Measurements from ENCODE around the gene CNTRL.
"Not testable (repeated sequence)": the region's sequence is repeated elsewhere in the genome, so short reads cannot be mapped to it uniquely, and the experiment has no call there.

CNTRL gene

DNA sequence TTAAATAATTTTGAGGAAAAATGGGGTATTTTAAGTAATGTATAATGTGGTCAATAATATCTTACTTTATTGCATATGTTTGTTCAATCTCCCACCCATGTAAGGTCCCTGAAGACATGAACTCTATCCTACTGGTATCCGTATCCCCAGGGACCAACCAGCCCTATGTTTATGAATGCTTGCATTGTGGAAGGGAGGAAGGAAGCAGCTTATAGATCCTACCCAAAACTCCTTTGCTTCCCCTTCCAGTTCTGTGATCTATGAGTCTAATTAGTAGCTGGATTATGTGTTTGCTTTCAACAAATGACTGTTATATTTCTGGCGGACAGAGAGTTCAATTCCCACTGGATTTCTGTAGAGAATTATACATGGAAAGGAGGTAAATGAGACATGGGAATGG, 45.6 kb downstream of the CNTRL start:
- Histone ChIP-seq H3K4me3 (ENCODE audit: low read length) (no peak overlapping the region), H3K4me1 (ENCODE audit: insufficient read depth, low read length) (peaks cover 14% of the 10 kb centered on the region), H3K36me3 (ENCODE audit: insufficient read depth, low read length) (peaks cover 9% of the 10 kb centered on the region), H3K9me3 (ENCODE audit: low read length) (no peaks in the 10 kb centered on the region), H3K27me3 (ENCODE audit: insufficient read depth, low read length) (no peaks in the 10 kb centered on the region), H2AFZ (ENCODE audit: low read depth, low read length) (no peak overlapping the region)

DNA sequence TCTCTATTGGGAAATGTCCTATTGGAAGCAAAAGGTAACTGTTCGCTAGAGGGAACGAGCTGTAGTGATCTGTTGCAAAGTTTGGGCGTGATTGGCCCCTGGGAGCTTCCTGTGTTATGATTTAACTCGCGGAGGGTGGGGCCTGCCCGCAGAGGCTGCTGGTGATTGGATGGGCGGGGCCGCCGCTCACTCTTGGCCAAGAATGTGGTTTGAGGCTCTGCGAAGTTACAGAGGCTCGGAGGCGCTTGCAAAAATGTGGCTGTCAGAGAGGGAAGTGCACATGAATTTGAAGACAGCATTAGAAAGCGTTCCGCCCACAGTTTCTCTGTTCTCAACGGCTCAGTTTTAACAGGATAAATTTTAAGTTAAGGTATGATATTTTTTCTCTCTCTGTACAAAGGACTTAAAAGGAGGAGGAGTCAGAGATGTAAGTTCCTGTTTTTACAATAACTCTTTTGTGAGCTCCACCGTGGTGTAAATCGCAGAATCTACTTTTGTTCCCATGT, 46.9 kb downstream of the CNTRL start:
- Histone ChIP-seq H3K36me3 (ENCODE audit: insufficient read depth, low read length) (peaks cover 9% of the 10 kb centered on the region), H2AFZ (ENCODE audit: low read depth, low read length) (peak overlapping the region; percentile 76), H3K27me3 (ENCODE audit: insufficient read depth, low read length) (no peaks in the 10 kb centered on the region), H3K9me3 (ENCODE audit: low read length) (no peaks in the 10 kb centered on the region), H3K4me1 (ENCODE audit: insufficient read depth, low read length) (peaks cover 18% of the 10 kb centered on the region), H3K4me3 (ENCODE audit: low read length) (peak overlapping the region; percentile 51)

GRCh38 chr9:121122246-121123032, 47.7 kb downstream of the CNTRL start:
- Histone ChIP-seq H3K36me3 (ENCODE audit: insufficient read depth, low read length) (peaks cover 13% of the 10 kb centered on the region), H3K9me3 (ENCODE audit: low read length) (peaks cover 2% of the 10 kb centered on the region), H3K4me3 (ENCODE audit: low read length) (peak overlapping the region; percentile 51), H3K27me3 (ENCODE audit: insufficient read depth, low read length) (no peaks in the 10 kb centered on the region), H3K4me1 (ENCODE audit: insufficient read depth, low read length) (peaks cover 18% of the 10 kb centered on the region), H2AFZ (ENCODE audit: low read depth, low read length) (peak overlapping the region; percentile 76)

DNA sequence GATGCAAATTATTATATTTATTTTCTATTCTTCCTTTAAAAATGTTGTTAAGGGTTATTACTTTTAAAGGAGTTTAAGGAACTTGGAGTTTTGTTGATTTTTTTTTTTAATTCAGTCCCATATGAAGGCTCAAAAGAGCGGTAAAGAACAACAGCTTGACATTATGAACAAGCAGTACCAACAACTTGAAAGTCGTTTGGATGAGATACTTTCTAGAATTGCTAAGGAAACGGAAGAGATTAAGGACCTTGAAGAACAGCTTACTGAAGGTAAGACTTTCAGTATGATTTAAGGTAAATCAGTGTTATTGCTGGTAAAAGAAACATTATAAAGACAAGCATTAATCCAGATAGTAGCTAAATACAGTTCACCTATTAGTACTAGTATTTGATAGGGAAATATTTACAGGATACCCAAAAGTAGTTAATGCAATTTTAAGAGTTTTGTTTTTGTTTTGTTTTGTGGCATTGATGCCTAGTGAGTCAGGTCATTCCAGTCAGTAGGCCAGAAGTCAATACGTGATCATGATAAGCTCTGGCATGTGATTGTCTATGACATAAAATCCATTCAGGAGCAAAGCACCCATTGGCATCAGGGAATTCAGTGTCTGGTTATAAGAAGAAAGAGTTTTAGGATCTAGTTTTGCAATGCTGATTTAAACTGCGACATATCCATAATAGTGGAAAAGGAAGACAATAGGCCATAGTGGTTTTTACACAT, 49.2 kb downstream of the CNTRL start:
- Histone ChIP-seq H3K4me1 (ENCODE audit: insufficient read depth, low read length) (peaks cover 18% of the 10 kb centered on the region), H3K36me3 (ENCODE audit: insufficient read depth, low read length) (peaks cover 11% of the 10 kb centered on the region), H2AFZ (ENCODE audit: low read depth, low read length) (no peak overlapping the region), H3K9me3 (ENCODE audit: low read length) (peaks cover 2% of the 10 kb centered on the region), H3K4me3 (ENCODE audit: low read length) (no peak overlapping the region), H3K27me3 (ENCODE audit: insufficient read depth, low read length) (no peaks in the 10 kb centered on the region)

DNA sequence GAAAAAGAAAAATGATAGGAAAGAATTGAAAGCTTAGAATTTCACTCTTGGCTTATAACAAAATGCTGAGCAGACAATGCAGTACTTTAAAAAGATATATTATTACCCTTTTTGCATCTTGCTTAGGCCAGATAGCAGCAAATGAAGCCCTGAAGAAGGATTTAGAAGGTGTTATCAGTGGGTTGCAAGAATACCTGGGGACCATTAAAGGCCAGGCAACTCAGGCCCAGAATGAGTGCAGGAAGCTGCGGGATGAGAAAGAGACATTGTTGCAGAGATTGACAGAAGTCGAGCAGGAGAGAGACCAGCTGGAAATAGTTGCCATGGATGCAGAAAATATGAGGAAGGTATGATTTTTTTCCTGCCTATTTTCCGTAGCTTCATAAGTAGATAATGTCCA, 50.8 kb downstream of the CNTRL start:
- Histone ChIP-seq H3K9me3 (ENCODE audit: low read length) (peaks cover 2% of the 10 kb centered on the region), H3K4me1 (ENCODE audit: insufficient read depth, low read length) (peaks cover 18% of the 10 kb centered on the region), H2AFZ (ENCODE audit: low read depth, low read length) (no peak overlapping the region), H3K4me3 (ENCODE audit: low read length) (no peak overlapping the region), H3K36me3 (ENCODE audit: insufficient read depth, low read length) (peaks cover 11% of the 10 kb centered on the region), H3K27me3 (ENCODE audit: insufficient read depth, low read length) (no peaks in the 10 kb centered on the region)

DNA sequence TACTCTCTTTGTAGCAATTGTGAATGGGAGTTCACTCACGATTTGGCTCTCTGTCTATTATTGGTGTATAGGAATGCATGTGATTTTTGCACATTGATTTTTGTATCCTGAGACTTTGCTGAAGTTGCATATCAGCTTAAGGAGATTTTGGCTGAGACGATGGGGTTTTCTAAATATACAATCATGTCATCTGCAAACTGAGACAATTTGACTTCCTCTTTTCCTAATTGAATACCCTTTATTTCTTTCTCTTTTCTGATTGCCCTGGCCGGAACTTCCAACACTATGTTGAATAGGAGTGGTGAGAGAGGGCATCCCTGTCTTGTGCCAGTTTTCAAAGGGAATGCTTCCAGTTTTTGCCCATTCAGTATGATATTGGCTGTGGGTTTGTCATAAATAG, 54.6 kb downstream of the CNTRL start:
- not testable (repeated sequence) for H2AFZ ChIP-seq (ENCODE audit: low read depth, low read length); H3K4me3 ChIP-seq (ENCODE audit: low read length); H3K9me3 ChIP-seq (ENCODE audit: low read length); H3K4me1 ChIP-seq (ENCODE audit: insufficient read depth, low read length); H3K27me3 ChIP-seq (ENCODE audit: insufficient read depth, low read length)
- H3K36me3 ChIP-seq (ENCODE audit: insufficient read depth, low read length), result peaks cover 17% of the 10 kb centered on the region

DNA sequence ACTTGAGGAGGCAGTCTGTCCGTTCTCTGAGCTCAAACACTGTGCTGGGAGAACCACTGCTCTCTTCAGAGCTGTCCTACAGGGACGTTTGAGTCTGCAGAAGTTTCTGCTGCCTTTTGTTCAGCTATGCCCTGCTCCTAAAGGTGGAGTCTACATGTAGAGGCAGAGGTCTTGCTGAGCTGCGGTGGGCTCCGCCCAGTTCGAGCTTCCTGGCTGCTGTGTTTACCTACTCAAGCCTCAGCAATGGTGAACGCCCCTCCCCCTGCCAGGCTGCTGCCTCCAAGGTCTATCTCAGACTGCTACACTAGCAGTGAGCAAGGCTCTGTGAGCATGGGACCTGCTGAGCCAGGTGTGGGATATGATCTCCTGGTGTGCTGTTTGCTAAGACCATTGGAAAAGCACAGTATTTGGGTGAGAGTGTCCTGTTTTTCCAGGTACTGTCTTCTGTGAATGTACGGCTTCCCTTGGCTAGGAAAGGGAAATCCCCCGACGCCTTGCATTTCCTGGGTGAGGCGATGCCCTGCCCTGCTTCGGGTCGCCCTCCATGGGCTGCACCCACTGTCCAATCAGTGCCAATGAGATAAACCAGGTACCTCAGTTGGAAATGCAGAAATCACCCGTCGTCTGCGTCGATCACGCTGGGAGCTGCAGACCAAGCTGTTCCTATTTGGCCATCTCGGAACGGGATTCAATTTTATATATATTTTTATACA, 58.5 kb downstream of the CNTRL start:
- Histone ChIP-seq H3K4me3 (ENCODE audit: low read length) (no peak overlapping the region), H2AFZ (ENCODE audit: low read depth, low read length) (no peak overlapping the region), H3K9me3 (ENCODE audit: low read length) (no peaks in the 10 kb centered on the region), H3K36me3 (ENCODE audit: insufficient read depth, low read length) (peaks cover 32% of the 10 kb centered on the region), H3K27me3 (ENCODE audit: insufficient read depth, low read length) (no peaks in the 10 kb centered on the region), H3K4me1 (ENCODE audit: insufficient read depth, low read length) (no peaks in the 10 kb centered on the region)

DNA sequence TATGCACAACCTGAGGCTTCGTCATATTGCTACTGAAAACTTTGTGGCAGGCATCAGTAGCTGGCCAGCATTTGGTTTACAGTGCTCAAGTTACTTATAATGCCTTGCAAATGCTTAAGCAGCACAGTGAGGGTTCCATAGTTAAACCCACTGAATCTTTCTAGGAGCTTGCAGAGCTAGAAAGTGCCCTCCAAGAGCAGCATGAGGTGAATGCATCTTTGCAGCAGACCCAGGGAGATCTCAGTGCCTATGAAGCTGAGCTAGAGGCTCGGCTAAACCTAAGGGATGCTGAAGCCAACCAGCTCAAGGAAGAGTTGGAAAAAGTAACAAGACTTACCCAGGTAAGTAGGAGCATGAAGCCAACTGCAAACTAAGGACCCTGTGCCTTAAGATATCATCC, 60.9 kb downstream of the CNTRL start:
- no peaks in the 10 kb centered on the region for H3K27me3 ChIP-seq (ENCODE audit: insufficient read depth, low read length)
- H3K4me3 ChIP-seq (ENCODE audit: low read length), result no peak overlapping the region
- no peaks in the 10 kb centered on the region for H3K9me3 ChIP-seq (ENCODE audit: low read length)
- H3K4me1 ChIP-seq (ENCODE audit: insufficient read depth, low read length), result no peaks in the 10 kb centered on the region
- no peak overlapping the region for H2AFZ ChIP-seq (ENCODE audit: low read depth, low read length)
- peaks cover 54% of the 10 kb centered on the region for H3K36me3 ChIP-seq (ENCODE audit: insufficient read depth, low read length)

- H3K27me3 ChIP-seq (ENCODE audit: insufficient read depth, low read length), result no peaks in the 10 kb centered on the region
- H2AFZ ChIP-seq (ENCODE audit: low read depth, low read length), result no peak overlapping the region
- no peak overlapping the region for H3K4me3 ChIP-seq (ENCODE audit: low read length)
- H3K9me3 ChIP-seq (ENCODE audit: low read length), result no peaks in the 10 kb centered on the region
- peaks cover 72% of the 10 kb centered on the region for H3K36me3 ChIP-seq (ENCODE audit: insufficient read depth, low read length)
- H3K4me1 ChIP-seq (ENCODE audit: insufficient read depth, low read length), result no peaks in the 10 kb centered on the region
Observed at GRCh38 chr9:121138561-121138960, 63.8 kb downstream of the CNTRL start.

DNA sequence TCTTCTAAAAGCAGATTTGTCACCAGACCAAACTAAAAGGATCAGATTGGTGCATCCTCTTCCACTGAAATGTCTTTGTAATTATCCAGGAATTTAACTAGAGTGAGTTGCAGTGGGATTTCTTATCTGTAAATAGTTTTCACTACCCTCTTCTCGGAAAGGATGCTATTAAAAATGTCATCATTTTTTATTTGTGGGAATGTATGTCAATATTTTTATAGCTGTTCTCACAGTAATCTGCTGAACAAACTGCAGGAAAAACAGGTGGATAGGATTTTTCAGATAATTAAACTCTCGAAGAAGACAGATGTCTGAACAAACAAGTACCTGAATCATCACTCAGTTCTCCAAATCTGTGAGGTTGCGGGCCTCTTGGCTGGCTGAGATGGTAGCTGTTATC, 64.2 kb downstream of the CNTRL start:
- H3K36me3 ChIP-seq (ENCODE audit: insufficient read depth, low read length), result peaks cover 74% of the 10 kb centered on the region

GRCh38 chr9:121140162-121140561, 65.4 kb downstream of the CNTRL start:
- H3K9me3 ChIP-seq (ENCODE audit: low read length), result no peaks in the 10 kb centered on the region
- no peaks in the 10 kb centered on the region for H3K27me3 ChIP-seq (ENCODE audit: insufficient read depth, low read length)
- H2AFZ ChIP-seq (ENCODE audit: low read depth, low read length), result no peak overlapping the region
- peaks cover 84% of the 10 kb centered on the region for H3K36me3 ChIP-seq (ENCODE audit: insufficient read depth, low read length)
- no peaks in the 10 kb centered on the region for H3K4me1 ChIP-seq (ENCODE audit: insufficient read depth, low read length)
- H3K4me3 ChIP-seq (ENCODE audit: low read length), result no peak overlapping the region

More for the DNA sequence above, 64.2 kb downstream of the CNTRL start:
- no peaks in the 10 kb centered on the region for H3K27me3 ChIP-seq (ENCODE audit: insufficient read depth, low read length)
- no peaks in the 10 kb centered on the region for H3K4me1 ChIP-seq (ENCODE audit: insufficient read depth, low read length)
- H3K9me3 ChIP-seq (ENCODE audit: low read length), result no peaks in the 10 kb centered on the region
- H2AFZ ChIP-seq (ENCODE audit: low read depth, low read length), result no peak overlapping the region
- H3K4me3 ChIP-seq (ENCODE audit: low read length), result no peak overlapping the region

GRCh38 chr9:121141306-121141705, 66.6 kb downstream of the CNTRL start:
- no peak overlapping the region for H3K4me3 ChIP-seq (ENCODE audit: low read length)
- no peak overlapping the region for H2AFZ ChIP-seq (ENCODE audit: low read depth, low read length)
- no peaks in the 10 kb centered on the region for H3K4me1 ChIP-seq (ENCODE audit: insufficient read depth, low read length)
- no peaks in the 10 kb centered on the region for H3K9me3 ChIP-seq (ENCODE audit: low read length)
- H3K27me3 ChIP-seq (ENCODE audit: insufficient read depth, low read length), result no peaks in the 10 kb centered on the region
- peaks cover 82% of the 10 kb centered on the region for H3K36me3 ChIP-seq (ENCODE audit: insufficient read depth, low read length)

DNA sequence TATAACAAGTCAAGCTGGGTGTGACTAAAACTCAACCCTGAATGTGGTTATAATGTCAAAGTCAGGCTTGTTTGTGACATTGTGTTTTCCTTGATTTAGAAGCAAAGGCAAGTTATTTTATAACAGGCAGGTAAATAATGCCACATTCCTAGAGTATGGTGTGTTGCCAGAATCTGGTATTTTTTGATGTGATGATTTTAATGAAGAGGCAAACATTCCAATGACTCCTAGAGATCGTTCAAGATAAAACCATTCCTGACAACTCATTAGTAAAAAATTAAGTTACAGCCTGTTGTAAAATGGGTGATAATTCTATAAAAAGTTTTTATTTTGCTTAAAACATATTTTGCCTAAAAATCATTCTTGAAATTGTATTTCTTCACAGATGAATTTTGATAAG, 67.0 kb downstream of the CNTRL start:
- Histone ChIP-seq H3K27me3 (ENCODE audit: insufficient read depth, low read length) (no peaks in the 10 kb centered on the region), H3K4me1 (ENCODE audit: insufficient read depth, low read length) (no peaks in the 10 kb centered on the region), H3K9me3 (ENCODE audit: low read length) (no peaks in the 10 kb centered on the region), H2AFZ (ENCODE audit: low read depth, low read length) (no peak overlapping the region), H3K36me3 (ENCODE audit: insufficient read depth, low read length) (peaks cover 84% of the 10 kb centered on the region), H3K4me3 (ENCODE audit: low read length) (no peak overlapping the region)
